Endodermal cell (in vitro differentiated cells): Measurements from ENCODE around the gene GRM8. TPM values are rescaled to one million over a fixed set of nuclear protein-coding genes. Genes with fewer than 3 reads are reported as not detected.

Experiments used
- DNase-seq: peaks from one replicate; pipeline ENCODE4 v3.0.0-alpha.2; 2017
- H3K27ac ChIP-seq: 2 replicates; pipeline ENCODE4 v1.5.1; 2013; ENCODE audit warnings: mild to moderate bottlenecking, low read depth, low read length, moderate library complexity
- H3K27me3 ChIP-seq: 2 replicates; pipeline ENCODE4 v1.6.1; 2013; ENCODE audit warnings: mild to moderate bottlenecking, low read length, moderate library complexity; ENCODE audit not compliant: insufficient read depth, control insufficient read depth, poor library complexity, severe bottlenecking
- H3K36me3 ChIP-seq: 2 replicates; pipeline ENCODE4 v1.7.0; 2013; ENCODE audit warnings: mild to moderate bottlenecking, low read length, moderate library complexity; ENCODE audit not compliant: control insufficient read depth, insufficient read depth
- H3K4me1 ChIP-seq: one replicate; pipeline ENCODE4 v1.7.0; 2013; ENCODE audit warnings: low read length; ENCODE audit not compliant: control insufficient read depth, insufficient read depth
- H3K4me3 ChIP-seq: 2 replicates; pipeline ENCODE4 v1.5.1; 2013; ENCODE audit warnings: mild to moderate bottlenecking, low read length, moderate library complexity
- H3K9ac ChIP-seq: 2 replicates; pipeline ENCODE4 v1.6.1; 2013; ENCODE audit warnings: mild to moderate bottlenecking, low read length, moderate library complexity; ENCODE audit not compliant: poor library complexity, severe bottlenecking; ENCODE audit errors: extremely low read depth
- H3K9me3 ChIP-seq: 2 replicates; pipeline ENCODE4 v1.6.1; 2013; ENCODE audit warnings: mild to moderate bottlenecking, low read length, moderate library complexity; ENCODE audit not compliant: control insufficient read depth
- H3K27ac Mint-ChIP-seq: 2 replicates; pipeline ENCODE4 v1.8.0; 2020; ENCODE audit warnings: mixed read lengths
- H3K27me3 Mint-ChIP-seq: 2 replicates; pipeline ENCODE4 v1.8.0; 2021; ENCODE audit warnings: mild to moderate bottlenecking, mixed read lengths; ENCODE audit not compliant: insufficient read depth
- H3K36me3 Mint-ChIP-seq: 2 replicates; pipeline ENCODE4 v1.8.0; 2020; ENCODE audit warnings: low read depth, mixed read lengths
- H3K4me1 Mint-ChIP-seq: 2 replicates; pipeline ENCODE4 v1.8.0; 2020; ENCODE audit warnings: mixed read lengths
- H3K4me3 Mint-ChIP-seq: 2 replicates; pipeline ENCODE4 v1.8.0; 2020; ENCODE audit warnings: mild to moderate bottlenecking, moderate library complexity, mixed read lengths
- H3K9me3 Mint-ChIP-seq: 2 replicates; pipeline ENCODE4 v1.8.0; 2020; ENCODE audit warnings: mild to moderate bottlenecking, mixed read lengths
- CTCF ChIP-seq: fragments of 200-600 bp; sonication (generic); conservative IDR thresholded peaks from 2 replicates; pipeline ENCODE4 v1.5.0; 2021; ENCODE audit warnings: antibody characterized with exemption, mild to moderate bottlenecking
- WGBS, 2 experiments: methylation state at CpG; one replicate each; pipeline versions ENCODE4 v1.1.5 to v1.1.7; 2013; ENCODE audit warnings: missing lambda C conversion rate in 2 of 2, mixed read lengths in 1 of 2; ENCODE audit not compliant: insufficient coverage in 1 of 2, insufficient read length in 1 of 2; 5-methylcytosine and 5-hydroxymethylcytosine counted together
- total RNA-seq, 2 donors: library from RNA; stranded (reverse); fragmentation: NEBNext Ultra II Directional in 1 of 2; extraction: Animal tissue kit (Norgen Biotek cat#: 25700) in 1 of 2; gene quantifications; 2 replicates in 1 of 2; 3 replicates in 1 of 2; pipeline ENCODE4 v1.2.1, GENCODE V29; 2021

The GRM8 gene
- total RNA-seq, 2 donors from 2014 or later, result 0.93 to 2.0 TPM

GRCh38 chr7:126783613-126784012 lies 469.1 kb downstream of the GRM8 start:
- no peaks in the 10 kb centered on the region for H3K27me3 ChIP-seq
- H3K27ac ChIP-seq, result no peak overlapping the region
- no peaks in the 10 kb centered on the region for H3K9me3 ChIP-seq
- Mint-ChIP-seq H3K4me3 (no peak overlapping the region), H3K36me3 (no peaks in the 10 kb centered on the region), H3K27me3 (no peaks in the 10 kb centered on the region), H3K27ac (no peak overlapping the region), H3K9me3 (no peaks in the 10 kb centered on the region), H3K4me1 (peaks cover 2% of the 10 kb centered on the region)
- H3K9ac ChIP-seq, result no peak overlapping the region
- no peaks in the 10 kb centered on the region for H3K36me3 ChIP-seq
- no peaks in the 10 kb centered on the region for H3K4me1 ChIP-seq
- DNase-seq, result no peak
- no peak overlapping the region for H3K4me3 ChIP-seq
- TF ChIP-seq CTCF, result no peak

- no peak overlapping the region for H3K4me3 Mint-ChIP-seq
- Histone ChIP-seq H3K9me3 (no peaks in the 10 kb centered on the region), H3K36me3 (no peaks in the 10 kb centered on the region), H3K4me1 (no peaks in the 10 kb centered on the region), H3K4me3 (no peak overlapping the region), H3K27ac (no peak overlapping the region), H3K9ac (no peak overlapping the region), H3K27me3 (no peaks in the 10 kb centered on the region)
- peaks cover 10% of the 10 kb centered on the region for H3K4me1 Mint-ChIP-seq
- H3K27me3 Mint-ChIP-seq, result no peaks in the 10 kb centered on the region
- no peak overlapping the region for H3K27ac Mint-ChIP-seq
- WGBS, 2 experiments, result 95% methylated on average over 2 of the region's 2 CpGs
- DNase-seq, result no peak
- H3K36me3 Mint-ChIP-seq, result no peaks in the 10 kb centered on the region
- no peak for TF ChIP-seq CTCF
- no peaks in the 10 kb centered on the region for H3K9me3 Mint-ChIP-seq
Observed at GRCh38 chr7:126780993-126781392, 471.7 kb downstream of the GRM8 start.

- H3K9me3 Mint-ChIP-seq, result no peaks in the 10 kb centered on the region
- H3K27me3 Mint-ChIP-seq, result no peaks in the 10 kb centered on the region
- H3K27ac ChIP-seq, result no peak overlapping the region
- no peaks in the 10 kb centered on the region for H3K27me3 ChIP-seq
- no peak overlapping the region for H3K9ac ChIP-seq
- no peaks in the 10 kb centered on the region for H3K4me1 ChIP-seq
- peaks cover 10% of the 10 kb centered on the region for H3K4me1 Mint-ChIP-seq
- no peaks in the 10 kb centered on the region for H3K36me3 ChIP-seq
- H3K4me3 ChIP-seq, result peak overlapping the region; percentile 50
- H3K4me3 Mint-ChIP-seq, result no peak overlapping the region
- no peaks in the 10 kb centered on the region for H3K36me3 Mint-ChIP-seq
- TF ChIP-seq CTCF, result no peak
- H3K9me3 ChIP-seq, result no peaks in the 10 kb centered on the region
- DNase-seq, result no peak
- H3K27ac Mint-ChIP-seq, result no peak overlapping the region
- WGBS, 2 experiments, result 80 to 95% methylated on average over 1 of the region's 1 CpG
Observed at GRCh38 chr7:126778101-126778500, 474.6 kb downstream of the GRM8 start.
